ENCODE results near the gene CINP.
A peak's percentile ranks its signal among the peaks of the same experiment; 100 is the strongest.

Gene CINP

GRCh38 chr14:102320671-102321455 lies 41.8 kb downstream of the CINP start:
- peak overlapping the region; percentile 90 for H3K4me3 ChIP-seq (ENCODE audit: low read depth, low read length)
- TF ChIP-seq, protein P1, sequence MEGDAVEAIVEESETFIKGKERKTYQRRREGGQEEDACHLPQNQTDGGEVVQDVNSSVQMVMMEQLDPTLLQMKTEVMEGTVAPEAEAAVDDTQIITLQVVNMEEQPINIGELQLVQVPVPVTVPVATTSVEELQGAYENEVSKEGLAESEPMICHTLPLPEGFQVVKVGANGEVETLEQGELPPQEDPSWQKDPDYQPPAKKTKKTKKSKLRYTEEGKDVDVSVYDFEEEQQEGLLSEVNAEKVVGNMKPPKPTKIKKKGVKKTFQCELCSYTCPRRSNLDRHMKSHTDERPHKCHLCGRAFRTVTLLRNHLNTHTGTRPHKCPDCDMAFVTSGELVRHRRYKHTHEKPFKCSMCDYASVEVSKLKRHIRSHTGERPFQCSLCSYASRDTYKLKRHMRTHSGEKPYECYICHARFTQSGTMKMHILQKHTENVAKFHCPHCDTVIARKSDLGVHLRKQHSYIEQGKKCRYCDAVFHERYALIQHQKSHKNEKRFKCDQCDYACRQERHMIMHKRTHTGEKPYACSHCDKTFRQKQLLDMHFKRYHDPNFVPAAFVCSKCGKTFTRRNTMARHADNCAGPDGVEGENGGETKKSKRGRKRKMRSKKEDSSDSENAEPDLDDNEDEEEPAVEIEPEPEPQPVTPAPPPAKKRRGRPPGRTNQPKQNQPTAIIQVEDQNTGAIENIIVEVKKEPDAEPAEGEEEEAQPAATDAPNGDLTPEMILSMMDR (IDR thresholded peaks at IDR 0.05; ENCODE audit: borderline replicate concordance, insufficient read depth, low read depth, low read length) = no peak

DNA sequence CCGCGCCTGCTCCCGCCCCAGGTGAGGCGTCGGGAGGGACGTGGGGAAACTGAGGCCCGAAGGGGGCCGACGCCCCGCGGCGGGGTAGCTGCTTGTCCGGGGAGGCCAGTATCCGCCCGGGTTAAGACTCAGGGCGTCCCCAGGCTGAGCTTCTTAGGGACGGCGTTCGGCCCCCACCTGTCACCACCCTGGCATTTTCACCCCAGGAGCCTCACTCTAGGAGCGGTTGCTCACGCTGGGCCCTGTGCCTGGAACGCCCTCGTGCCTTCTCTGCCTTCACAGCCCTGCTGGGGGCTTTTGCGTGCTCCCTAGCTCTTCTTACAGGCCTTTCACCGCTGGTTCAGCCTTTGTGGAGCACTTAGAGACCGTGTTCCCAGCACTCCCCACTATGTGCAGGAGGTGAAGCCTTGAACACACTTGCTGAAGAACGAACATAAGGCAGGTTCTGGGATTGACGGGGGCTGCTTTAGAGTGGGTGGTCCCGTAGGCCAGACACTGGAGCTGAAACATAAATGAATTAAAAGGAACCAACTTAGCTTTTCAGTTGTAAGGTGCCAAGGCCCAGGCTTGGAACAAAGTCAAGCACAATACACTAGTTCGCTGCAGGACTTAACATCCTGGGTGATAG lies 42.5 kb downstream of the CINP start:
- H3K4me3 ChIP-seq (ENCODE audit: low read depth, low read length) = peak overlapping the region; percentile 90
- TF ChIP-seq, protein P1 (IDR thresholded peaks at IDR 0.05; ENCODE audit: borderline replicate concordance, insufficient read depth, low read depth, low read length) = no peak

- peak within 1 kb of the TSS; percentile 90 for H3K4me3 ChIP-seq (ENCODE audit: low read depth, low read length)
- TF ChIP-seq, protein P1 (IDR thresholded peaks at IDR 0.05; ENCODE audit: borderline replicate concordance, insufficient read depth, low read depth, low read length) = no peak
Observed at GRCh38 chr14:102319351-102320032, 43.2 kb downstream of the CINP start, which contains the start of gene ZNF839. TSS of gene ZNF839 (plus strand) at chr14:102319746. CDS start at chr14:102319766, 20 bp downstream.

DNA sequence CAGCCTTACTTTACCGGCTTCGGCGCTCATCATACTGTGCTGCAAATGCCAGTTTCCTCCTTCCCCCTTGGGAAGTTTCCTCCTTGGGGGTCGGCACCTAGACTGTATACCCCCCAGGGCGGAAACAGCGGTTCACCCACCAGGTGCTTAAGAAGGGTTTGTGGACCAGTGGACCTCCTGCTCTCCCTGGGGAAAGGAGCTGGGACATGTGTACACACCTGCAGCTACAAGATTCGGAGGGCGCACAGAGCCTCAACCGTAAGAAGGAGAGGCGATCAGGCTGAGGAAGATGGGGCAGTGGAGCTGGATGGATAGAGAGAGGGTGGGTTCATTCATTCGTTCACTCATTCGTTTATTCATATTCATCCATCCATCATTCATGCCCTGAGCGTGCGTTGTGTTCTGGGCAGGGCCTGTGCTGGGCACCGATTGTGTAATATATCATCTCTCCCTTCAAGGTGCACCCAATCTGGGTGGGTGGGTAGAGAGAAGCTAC lies 43.9 kb downstream of the CINP start:
- H3K4me3 ChIP-seq (ENCODE audit: low read depth, low read length) = peak overlapping the region; percentile 90
- TF ChIP-seq, protein P1 (IDR thresholded peaks at IDR 0.05; ENCODE audit: borderline replicate concordance, insufficient read depth, low read depth, low read length) = no peak

DNA sequence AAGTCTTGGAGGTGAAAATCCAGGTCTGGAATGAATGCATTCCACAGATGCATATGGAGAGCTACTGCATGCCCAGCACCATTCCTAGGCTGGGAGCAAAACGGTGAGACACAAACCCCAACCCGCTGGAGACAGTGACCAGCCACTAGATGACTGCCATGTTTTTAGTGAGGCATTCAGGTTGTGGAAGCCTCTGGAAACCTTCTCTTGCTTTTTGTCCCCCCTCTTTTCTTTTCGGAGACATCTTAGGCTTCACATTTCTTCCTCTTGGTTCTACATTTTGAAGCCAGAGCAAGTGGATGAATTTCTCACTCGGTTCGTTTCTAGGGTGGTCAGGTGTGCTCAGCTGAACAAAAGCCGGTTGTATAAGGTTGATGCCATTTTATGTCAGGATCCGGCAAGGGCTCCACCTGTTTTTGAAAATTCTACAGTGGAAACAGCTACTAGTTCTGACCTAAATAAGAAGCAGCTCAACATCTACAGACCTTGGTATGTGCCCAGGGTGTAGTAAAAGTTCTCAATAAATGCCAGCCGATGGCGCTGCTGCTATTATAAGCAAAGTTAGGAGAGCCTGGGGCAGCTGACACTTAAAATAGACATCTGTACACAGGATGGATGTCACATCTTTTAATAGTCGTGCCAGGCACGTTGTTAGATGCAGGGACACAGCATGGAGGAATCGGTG lies 45.0 kb downstream of the CINP start:
- peak overlapping the region; percentile 57 for H3K4me3 ChIP-seq (ENCODE audit: low read depth, low read length)
- TF ChIP-seq, protein P1 (IDR thresholded peaks at IDR 0.05; ENCODE audit: borderline replicate concordance, insufficient read depth, low read depth, low read length) = no peak

GRCh38 chr14:102316743-102317563 lies 45.7 kb downstream of the CINP start:
- TF ChIP-seq, protein P1 (IDR thresholded peaks at IDR 0.05; ENCODE audit: borderline replicate concordance, insufficient read depth, low read depth, low read length) = peak; percentile 77
- peak overlapping the region; percentile 57 for H3K4me3 ChIP-seq (ENCODE audit: low read depth, low read length)
